Transverse colon (tissue), 4 donors: Measurements from ENCODE around the gene RBM20. TPM values are rescaled to one million over a fixed set of nuclear protein-coding genes. Genes with fewer than 3 reads are reported as not detected.
"Not testable (repeated sequence)": the region's sequence is repeated elsewhere in the genome, so short reads cannot be mapped to it uniquely, and the experiment has no call there.

ENCODE experiments used
- DNase-seq: peaks from one replicate; pipeline ENCODE4 v3.0.0-alpha.2; 2019
- H3K27ac ChIP-seq, 4 donors: fragments of 200-600 bp; sonication (generic); 2 replicates each; pipeline ENCODE4 v1.5.1; 2016 to 2018; ENCODE audit warnings: inconsistent platforms in 4 of 4
- H3K27me3 ChIP-seq: fragments of 200-600 bp; sonication (generic); 2 replicates; pipeline ENCODE4 v1.5.1; 2017; ENCODE audit warnings: inconsistent platforms
- H3K36me3 ChIP-seq, 4 donors: fragments of 200-600 bp; sonication (generic); 2 replicates each; pipeline ENCODE4 v1.5.1; 2017 to 2019; ENCODE audit warnings: inconsistent platforms in 4 of 4
- H3K4me1 ChIP-seq, 4 donors: fragments of 200-600 bp; sonication (generic); 2 replicates each; pipeline ENCODE4 v1.5.1; 2017 to 2020; ENCODE audit warnings: inconsistent platforms in 4 of 4
- H3K4me3 ChIP-seq, 4 donors: fragments of 200-600 bp; sonication (generic); 1 replicate in 1 of 4; 2 replicates in 3 of 4; pipeline versions ENCODE4 v1.5.1 to v1.6.1; 2017 to 2019; ENCODE audit warnings: inconsistent platforms in 4 of 4
- H3K9me3 ChIP-seq, 2 donors: fragments of 200-600 bp; sonication (generic); 2 replicates each; pipeline ENCODE4 v1.5.1; 2017 to 2019; ENCODE audit warnings: inconsistent platforms in 2 of 2
- CTCF ChIP-seq, 5 experiments: fragments of 200-600 bp in 3 of 5; fragments of 450-650 bp in 2 of 5; sonication (generic) in 3 of 5; IDR thresholded peaks; 1 replicate in 2 of 5; 2 replicates in 3 of 5; pipeline ENCODE4 v1.5.1; 2016 to 2017; ENCODE audit warnings: antibody characterized with exemption in 5 of 5, inconsistent platforms in 3 of 5, mild to moderate bottlenecking in 2 of 5, moderate library complexity in 1 of 5
- EP300 ChIP-seq: sonication (generic); formaldehyde crosslinking; IDR thresholded peaks from one replicate; pipeline ENCODE4 v1.6.1; 2017; ENCODE audit warnings: antibody characterized with exemption, low read depth
- POLR2A ChIP-seq: fragments of 450-650 bp; IDR thresholded peaks from one replicate; pipeline ENCODE4 v1.6.1; 2016; ENCODE audit warnings: antibody characterized with exemption, mild to moderate bottlenecking, moderate library complexity
- POLR2AphosphoS5 ChIP-seq, 3 donors: sonication (generic); formaldehyde crosslinking; IDR thresholded peaks; one replicate each; pipeline ENCODE4 v1.6.1; 2016; ENCODE audit warnings: antibody characterized with exemption in 3 of 3
- WGBS, 2 donors: methylation state at CpG; one replicate each; pipeline ENCODE4 v1.1.5; 2018; ENCODE audit warnings: low coverage in 1 of 2; 5-methylcytosine and 5-hydroxymethylcytosine counted together
- in situ Hi-C, 4 donors: fragments of 200-750 bp; cut with MboI; loops; one replicate each; pipeline versions ENCODE4 v1.15.0 to v1.15.1; 2017; ENCODE audit warnings: low sequenced_read_pairs in 3 of 4, low pct_ligation_motif_present in 1 of 4, low pct_unique_long_range_greater_than_20kb in 1 of 4
- intact Hi-C: fragments of 100-400 bp; cut with DNase I; formaldehyde crosslinking; loops from one replicate; pipeline ENCODE4 v1.15.1; 2023; ENCODE audit warnings: low total_unique reads
- total RNA-seq, 4 donors: library from RNA; depleted of rRNA; stranded (reverse); fragments of >200 nt; gene quantifications; one replicate each; pipeline ENCODE4 v1.1.0, GENCODE V29; 2016

RBM20 gene
- total RNA-seq, 4 donors from 2014 or later: 1.2 to 10.5 (median 2.9) TPM

- Histone ChIP-seq H3K27me3 (no peaks in the 10 kb centered on the region), H3K9me3 (no peaks in the 10 kb centered on the region), H3K27ac (no peak overlapping the region), H3K36me3 (no peaks in the 10 kb centered on the region), H3K4me1 (no peaks in the 10 kb centered on the region), H3K4me3 (no peak overlapping the region)
- intact Hi-C loops (loop anchor here (5.0 kb wide), 1 partner anchor 63 kb away; no protein-coding TSS in a partner anchor), in situ Hi-C loops (loop anchor here in 3 of 4 donors (25.0 kb wide), 3 partner anchors 268 to 1518 kb away; partner anchors contain the start of genes BBIP1 (in 1 of the 3) and SHOC2 (in 1 of the 3))
- 62% methylated on average over 3 of the region's 3 CpGs; no CpG with 5 or more reads in 1 of the 2 donors for WGBS, 2 donors
- TF ChIP-seq CTCF (IDR thresholded peaks at IDR 0.05): no peak
- no peak for TF ChIP-seq EP300
- DNase-seq: no peak
Measured at GRCh38 chr10:110619514-110620397, 24.4 kb upstream of the RBM20 start.

GRCh38 chr10:110620398-110620719, 23.8 kb upstream of the RBM20 start:
- H3K9me3 ChIP-seq: no peaks in the 10 kb centered on the region
- TF ChIP-seq POLR2A: no peak
- no peak for TF ChIP-seq POLR2AphosphoS5 (IDR thresholded peaks at IDR 0.05)
- no peak for TF ChIP-seq EP300
- no peak for TF ChIP-seq CTCF (IDR thresholded peaks at IDR 0.05)
- WGBS, 2 donors: 93 to 100% methylated on average over 2 of the region's 2 CpGs
- no peak for DNase-seq
- H3K36me3 ChIP-seq: no peaks in the 10 kb centered on the region
- intact Hi-C loops: no loop called here
- no peak overlapping the region for H3K27ac ChIP-seq
- H3K27me3 ChIP-seq: no peaks in the 10 kb centered on the region
- H3K4me1 ChIP-seq: no peaks in the 10 kb centered on the region
- in situ Hi-C loops: loop anchor here in 3 of 4 donors (25.0 kb wide), 3 partner anchors 267 to 1517 kb away; partner anchors contain the start of genes BBIP1 (in 1 of the 3) and SHOC2 (in 1 of the 3)
- H3K4me3 ChIP-seq: no peak overlapping the region

- H3K4me3 ChIP-seq, H3K4me1 ChIP-seq, H3K27ac ChIP-seq, H3K27me3 ChIP-seq, intact Hi-C loops, H3K9me3 ChIP-seq, H3K36me3 ChIP-seq, DNase-seq: not testable (repeated sequence)
- WGBS, 2 donors: 91 to 94% methylated on average over 4 of the region's 4 CpGs
- in situ Hi-C loops: loop anchor here in 3 of 4 donors (25.0 kb wide), 3 partner anchors 264 to 1514 kb away; partner anchors contain the start of genes BBIP1 (in 1 of the 3) and SHOC2 (in 1 of the 3)
Measured at GRCh38 chr10:110623316-110623715, 20.8 kb upstream of the RBM20 start.

- WGBS, 2 donors: 77 to 79% methylated on average over 6 of the region's 6 CpGs
- in situ Hi-C loops: no loop called here
- no peak for TF ChIP-seq EP300
- no peak for TF ChIP-seq POLR2A
- TF ChIP-seq POLR2AphosphoS5 (IDR thresholded peaks at IDR 0.05): no peak
- no peak for TF ChIP-seq CTCF (IDR thresholded peaks at IDR 0.05)
- no peak overlapping the region for H3K4me3 ChIP-seq
- H3K27me3 ChIP-seq: no peaks in the 10 kb centered on the region
- intact Hi-C loops: no loop called here
- no peaks in the 10 kb centered on the region for H3K36me3 ChIP-seq
- H3K27ac ChIP-seq: no peak overlapping the region
- H3K9me3 ChIP-seq: no peaks in the 10 kb centered on the region
- peak; percentile 50 for DNase-seq
- peaks cover 0 to 9% (median 7%) of the 10 kb centered on the region in 4 donors for H3K4me1 ChIP-seq
Measured at GRCh38 chr10:110625356-110625894, 18.7 kb upstream of the RBM20 start.
